ENCODE measurements around the gene MYO5B.

Gene MYO5B

DNA sequence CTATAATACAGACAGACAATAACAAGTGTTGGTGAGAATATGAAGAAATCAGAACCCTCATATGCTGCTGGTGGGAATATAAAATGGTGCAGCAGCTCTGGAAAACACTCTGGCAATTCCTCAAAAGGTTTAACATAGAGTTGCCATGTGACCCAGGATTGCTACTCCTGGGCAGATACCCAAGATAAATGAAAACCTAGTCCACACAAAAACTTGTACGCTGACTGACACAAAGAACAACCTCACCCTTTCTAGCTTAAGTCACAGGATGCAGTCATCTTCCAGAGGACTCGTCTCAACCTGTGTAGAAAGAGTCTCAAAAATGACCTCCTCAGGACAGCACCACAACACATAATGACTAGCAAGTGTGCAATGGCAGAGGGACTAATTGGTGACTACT is 310.0 kb downstream of the MYO5B start:
- DNase-seq (ENCODE audit: low read depth): no peak

GRCh38 chr18:49884465-49884864 is 310.5 kb downstream of the MYO5B start:
- no peak for DNase-seq (ENCODE audit: low read depth)

- no peak for DNase-seq (ENCODE audit: low read depth)
Measured at GRCh38 chr18:49880661-49881060, 314.3 kb downstream of the MYO5B start.

DNA sequence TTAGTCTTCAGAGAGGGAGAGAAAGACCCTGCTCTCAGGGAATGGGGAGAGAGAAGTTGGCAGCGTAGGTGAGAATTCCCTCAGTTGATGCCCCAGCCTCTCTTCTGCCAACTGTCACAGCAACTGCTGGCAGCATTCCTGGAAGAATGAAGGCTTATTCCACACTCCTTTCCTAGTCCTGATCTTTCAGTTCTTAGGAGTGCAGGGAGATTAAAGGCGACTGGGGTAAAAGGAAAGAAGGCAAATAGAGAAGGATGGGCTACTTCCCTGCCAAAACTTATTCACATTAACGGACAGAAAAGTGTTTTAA is 315.7 kb downstream of the MYO5B start:
- no peak for DNase-seq (ENCODE audit: low read depth)

- no peak for DNase-seq (ENCODE audit: low read depth)
Measured at GRCh38 chr18:49878567-49879270, 316.2 kb downstream of the MYO5B start.

GRCh38 chr18:49878015-49878414 is 316.9 kb downstream of the MYO5B start:
- no peak for DNase-seq (ENCODE audit: low read depth)

GRCh38 chr18:49876536-49876935 is 318.4 kb downstream of the MYO5B start:
- no peak for DNase-seq (ENCODE audit: low read depth)

- DNase-seq (ENCODE audit: low read depth): no peak
Measured at GRCh38 chr18:49875783-49876182, 319.2 kb downstream of the MYO5B start.

- no peak for DNase-seq (ENCODE audit: low read depth)
Measured at GRCh38 chr18:49875155-49875554, 319.8 kb downstream of the MYO5B start.

DNA sequence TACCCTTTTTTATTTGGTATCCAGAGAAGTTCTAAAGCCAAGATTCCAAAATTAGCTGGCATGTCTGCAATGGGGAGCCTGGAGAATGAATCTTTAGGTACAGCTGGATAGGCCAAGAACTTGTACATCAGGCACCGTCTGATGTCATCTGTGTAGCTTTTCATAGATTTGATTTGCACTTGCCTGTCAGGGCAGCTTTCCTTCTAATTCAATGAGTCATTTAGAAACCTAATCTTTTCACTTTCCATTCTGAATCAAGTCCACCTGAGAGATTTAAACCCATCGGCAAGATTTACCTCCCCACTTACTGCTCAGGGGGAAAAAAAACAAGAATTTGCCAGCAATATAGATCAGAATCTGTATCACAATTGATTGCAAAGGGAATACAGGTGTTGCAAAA is 320.7 kb downstream of the MYO5B start:
- DNase-seq (ENCODE audit: low read depth): no peak

- no peak for DNase-seq (ENCODE audit: low read depth)
Measured at GRCh38 chr18:49869354-49869753, 325.6 kb downstream of the MYO5B start.

DNA sequence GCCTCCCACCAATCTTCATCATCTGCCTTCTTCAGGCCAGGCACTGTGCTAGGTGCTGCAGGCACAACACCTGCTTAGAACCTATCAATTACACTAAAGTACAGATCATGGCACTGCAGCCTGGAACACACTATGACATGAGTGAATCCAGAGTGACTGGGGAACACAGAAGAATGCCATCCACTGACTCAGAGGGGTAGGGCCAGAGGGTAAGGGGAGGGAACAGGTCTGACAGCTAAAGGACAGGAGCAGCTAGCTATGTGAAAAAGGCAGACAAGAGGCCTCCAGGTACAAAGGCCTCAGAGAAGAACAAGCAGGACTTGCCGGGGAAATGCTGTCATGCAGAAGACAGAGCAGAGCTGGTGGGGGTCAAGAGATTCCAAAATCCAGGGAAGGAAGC is 328.3 kb downstream of the MYO5B start:
- DNase-seq (ENCODE audit: low read depth): no peak

DNA sequence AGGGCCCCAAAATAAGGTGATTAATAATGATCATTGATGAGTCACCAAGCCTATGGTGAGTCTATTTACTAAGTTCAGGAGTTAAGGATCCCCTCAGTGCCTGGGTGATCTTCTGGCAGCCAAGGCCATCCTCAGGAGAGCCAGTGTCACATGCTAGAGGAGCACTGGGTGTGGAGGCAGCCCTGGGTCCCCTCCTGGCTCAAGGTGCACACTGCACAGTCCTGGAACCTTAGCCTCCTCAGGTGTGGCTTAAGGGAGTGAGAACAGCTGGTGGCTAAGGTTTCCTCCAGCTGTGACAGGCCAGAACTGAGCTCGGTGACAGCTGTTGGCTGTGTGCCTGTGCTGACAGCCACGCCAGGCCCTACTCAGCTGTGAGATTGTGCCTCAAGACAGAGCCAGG is 329.5 kb downstream of the MYO5B start:
- DNase-seq (ENCODE audit: low read depth): no peak

DNA sequence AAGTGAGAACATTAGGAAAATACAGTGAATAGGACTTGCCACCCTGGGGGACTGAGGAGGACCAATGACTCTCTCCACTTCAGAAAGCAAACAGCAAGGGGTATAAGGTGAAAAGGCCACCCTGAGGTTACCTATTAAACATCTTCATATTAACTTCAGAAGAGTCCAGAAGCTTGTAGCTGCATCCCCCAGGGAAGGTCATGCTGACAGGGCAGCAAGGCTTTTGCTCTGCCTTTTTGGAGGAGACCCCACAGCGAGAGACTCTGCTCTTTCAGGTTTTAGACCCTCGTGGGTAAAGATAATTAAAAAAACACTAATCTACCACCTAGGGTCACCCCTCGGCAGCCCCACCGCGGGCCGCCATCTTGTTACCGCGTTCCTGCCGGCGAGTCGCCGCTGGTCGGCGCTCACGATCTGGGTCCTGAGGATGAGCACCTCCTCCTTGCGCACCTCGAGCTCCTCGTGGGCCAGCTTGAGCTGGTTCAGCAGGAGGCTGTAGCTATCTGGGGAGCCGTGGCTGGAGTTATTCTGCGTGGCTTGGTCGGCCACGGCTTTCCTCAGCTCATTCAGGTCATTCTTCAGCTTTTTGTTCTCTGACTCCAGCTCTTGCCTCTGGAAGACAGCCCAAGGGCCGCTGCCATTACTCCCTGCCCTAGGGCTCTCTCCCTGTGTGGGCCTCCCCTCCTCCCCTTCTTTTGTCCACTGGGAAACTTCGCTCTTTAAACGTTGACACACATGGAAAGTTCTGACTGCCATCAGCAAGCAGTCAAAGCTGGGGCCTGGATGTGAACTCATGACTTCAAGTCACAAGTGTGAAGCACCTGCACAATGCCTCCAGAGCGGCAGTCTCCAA is 331.0 kb downstream of the MYO5B start:
- no peak for DNase-seq (ENCODE audit: low read depth)

- DNase-seq (ENCODE audit: low read depth): no peak
Measured at GRCh38 chr18:49862656-49863385, 332.1 kb downstream of the MYO5B start.

GRCh38 chr18:49861659-49862058 is 333.3 kb downstream of the MYO5B start:
- no peak for DNase-seq (ENCODE audit: low read depth)

GRCh38 chr18:49859725-49860124 is 335.2 kb downstream of the MYO5B start:
- DNase-seq (ENCODE audit: low read depth): no peak

GRCh38 chr18:49859021-49859359 is 336.0 kb downstream of the MYO5B start:
- no peak for DNase-seq (ENCODE audit: low read depth)

DNA sequence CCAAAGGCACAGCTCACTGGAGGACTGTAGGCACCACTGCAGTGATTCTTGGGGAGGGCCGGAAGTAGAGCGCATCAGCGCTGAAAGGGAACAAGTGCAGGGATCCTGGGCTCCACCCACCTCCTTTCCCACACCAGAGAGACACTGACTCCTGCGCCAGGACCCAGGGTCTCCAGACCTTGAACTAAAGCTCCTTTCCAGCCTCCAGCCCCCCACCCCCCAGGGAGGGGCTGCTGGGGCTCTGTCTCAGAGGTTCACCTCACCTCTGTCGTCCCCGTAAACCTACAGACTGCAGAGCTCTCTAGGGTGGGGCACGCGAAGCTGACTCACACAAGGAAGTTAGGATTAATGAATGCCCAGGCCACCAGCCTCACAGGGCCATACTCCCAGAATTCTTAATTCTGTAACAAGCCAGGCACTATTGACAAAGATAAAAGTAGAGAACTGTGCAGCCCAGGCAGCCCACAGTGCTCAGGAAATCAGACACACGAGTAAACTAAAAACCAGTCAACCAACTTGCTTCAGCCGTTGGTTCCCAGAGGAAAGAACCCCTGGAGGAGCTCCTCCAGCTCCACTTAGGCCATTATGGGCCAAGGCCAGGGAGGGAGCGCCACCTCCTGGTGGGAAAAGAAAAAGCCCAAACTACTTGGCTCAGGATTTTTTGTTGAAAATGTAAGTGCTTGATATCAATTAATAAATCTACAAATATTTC is 336.5 kb downstream of the MYO5B start:
- peak; percentile 44 for DNase-seq (ENCODE audit: low read depth)

- DNase-seq (ENCODE audit: low read depth): no peak
Measured at GRCh38 chr18:49857708-49858107, 337.2 kb downstream of the MYO5B start.

DNA sequence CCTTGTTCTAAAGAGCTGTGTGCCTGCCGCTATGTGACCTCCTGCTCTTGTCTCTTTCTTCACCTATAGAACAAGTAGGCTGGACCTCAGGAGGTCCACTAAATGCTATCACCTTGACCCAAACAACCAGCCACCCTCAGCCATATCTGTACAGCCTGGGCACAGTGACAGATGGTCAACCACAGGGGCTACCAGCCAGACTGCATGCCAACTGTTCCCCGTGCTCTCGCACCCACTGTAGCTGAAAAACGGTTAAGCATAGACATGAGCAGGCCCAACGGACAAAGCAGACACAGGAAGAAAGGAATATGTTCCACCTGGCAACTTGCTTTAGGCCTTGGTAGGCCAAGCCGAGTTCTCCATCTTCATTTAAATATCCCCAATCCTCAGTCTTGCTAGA is 338.5 kb downstream of the MYO5B start:
- no peak for DNase-seq (ENCODE audit: low read depth)

DNA sequence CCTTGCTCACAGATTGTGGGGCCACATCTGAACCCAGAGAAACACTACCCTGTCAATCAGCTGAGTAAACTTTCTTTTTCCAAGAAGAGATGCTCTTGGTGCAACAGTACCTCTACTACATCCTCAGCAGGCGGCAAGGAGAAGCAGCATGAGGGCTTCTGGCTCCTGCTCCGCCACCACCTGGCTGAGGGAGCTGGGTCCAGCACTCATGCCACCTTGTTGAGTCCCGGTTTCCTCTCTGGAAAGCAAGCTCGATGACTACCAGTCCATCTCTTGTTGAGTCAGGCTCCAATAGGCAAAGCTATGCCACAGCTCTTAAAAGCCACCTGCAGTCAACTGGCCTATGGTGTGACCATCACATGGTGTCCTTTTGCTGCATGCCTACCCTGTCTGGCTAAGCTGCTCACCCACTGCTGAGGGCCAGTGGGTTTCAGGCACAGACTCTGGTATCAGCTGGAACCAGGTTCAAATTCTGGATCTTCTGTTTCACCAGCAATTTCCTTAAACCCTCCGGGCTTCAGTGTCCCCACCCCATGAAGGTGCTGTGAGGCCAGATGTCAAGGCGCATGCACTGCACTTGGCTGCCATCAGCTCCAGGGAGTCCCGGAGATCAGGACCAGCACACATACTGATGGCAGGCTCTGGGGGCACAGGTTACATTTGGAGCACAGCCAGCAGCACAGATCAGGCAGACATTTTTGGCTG is 339.1 kb downstream of the MYO5B start:
- DNase-seq (ENCODE audit: low read depth): no peak

Measured in activated T-cell treated with anti-CD3 and anti-CD28 coated beads for 48 hours (primary cell).